ENCODE results near the gene TRNP1. TPM values are rescaled to one million over a fixed set of nuclear protein-coding genes. Genes with fewer than 3 reads are reported as not detected.
A peak's percentile ranks its signal among the peaks of the same experiment; 100 is the strongest.

The TRNP1 gene
- total and polyA plus RNA-seq, 2 experiments from 2014 or later: 19.1 to 327 TPM

- no peak overlapping the region for H3K4me3 ChIP-seq
- H3K9ac ChIP-seq: no peak overlapping the region
- WGBS, 2 experiments (ENCODE audit: low coverage in 1 of 2, low lambda C conversion rate in 2 of 2, missing lambda C conversion rate in 2 of 2): 72 to 81% methylated on average over 8 of the region's 8 CpGs
- H3K36me3 ChIP-seq (ENCODE audit: low read depth): peaks cover 9% of the 10 kb centered on the region
- no peaks in the 10 kb centered on the region for H3K9me2 ChIP-seq (ENCODE audit: insufficient read depth)
- in situ Hi-C loops (cut with MboI): no loop called here
- peaks cover 53% of the 10 kb centered on the region for H3K4me1 ChIP-seq (ENCODE audit: insufficient read depth)
- H3F3A ChIP-seq (ENCODE audit: insufficient read depth): peaks cover 84% of the 10 kb centered on the region
- H3K27ac ChIP-seq: peak overlapping the region; percentile 91
- peaks cover 20% of the 10 kb centered on the region for H3K79me2 ChIP-seq (ENCODE audit: insufficient read depth)
- DNase-seq: peak; percentile 48
- no peaks in the 10 kb centered on the region for H3K27me3 ChIP-seq (replicated peaks; ENCODE audit: insufficient read depth)
- no peaks in the 10 kb centered on the region for H3K9me3 ChIP-seq (ENCODE audit: low read depth)
- H2AFZ ChIP-seq: no peak overlapping the region
- H4K20me1 ChIP-seq (ENCODE audit: insufficient read depth): no peaks in the 10 kb centered on the region; the same call in 1 of the 2 replicates
- TF ChIP-seq EZH2phosphoT487 (IDR thresholded peaks at IDR 0.05; ENCODE audit: insufficient read depth, low read depth) (no peak), EZH2 (IDR thresholded peaks at IDR 0.05; ENCODE audit: insufficient read depth, poor library complexity, severe bottlenecking) (no peak)
- H3K4me2 ChIP-seq (ENCODE audit: unreplicated experiment): no peak overlapping the region
These were observed 7.4 kb downstream of the TRNP1 start for GRCh38 chr1:27000817-27001460.

DNA sequence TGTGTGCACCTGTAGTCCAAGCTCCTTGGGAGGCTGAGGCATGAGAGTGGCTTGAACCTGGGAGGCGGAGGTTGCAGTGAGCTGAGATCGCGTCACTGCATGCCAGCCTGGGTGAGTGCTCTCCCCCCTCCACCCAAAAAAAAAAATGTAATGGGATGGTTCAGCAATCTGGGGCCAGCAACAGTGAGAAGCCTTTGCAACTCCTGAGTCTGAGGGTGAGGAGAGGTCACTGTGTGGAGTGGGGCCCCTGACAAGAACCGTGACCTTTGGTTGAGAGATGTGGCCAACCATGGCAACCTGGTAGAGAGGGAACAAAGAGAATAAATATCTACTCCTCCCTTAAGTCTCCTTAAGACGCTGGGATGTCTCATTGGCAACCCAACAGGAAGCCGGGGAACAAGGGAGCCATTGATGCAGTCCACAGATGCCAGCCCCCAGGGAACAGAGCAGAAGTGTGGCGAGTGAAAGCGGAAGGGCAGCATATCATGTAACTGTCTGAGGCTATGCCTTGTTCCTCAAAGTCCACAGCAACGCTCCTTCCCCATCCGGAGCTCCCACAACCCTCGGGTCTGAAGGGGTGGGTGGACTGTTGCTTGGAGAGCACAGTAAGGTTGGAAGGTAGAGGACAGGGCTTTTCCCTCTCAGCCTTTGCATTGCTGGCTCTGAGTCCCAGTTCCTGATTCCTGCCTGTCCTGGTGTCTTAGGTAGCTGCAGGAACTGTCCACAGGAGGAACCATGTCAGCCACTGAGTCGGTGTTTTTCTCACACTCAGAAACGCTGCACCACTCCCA lies 8.3 kb downstream of the TRNP1 start:
- Histone ChIP-seq H3K79me2 (ENCODE audit: insufficient read depth) (peaks cover 11% of the 10 kb centered on the region), H3K4me2 (ENCODE audit: unreplicated experiment) (no peak overlapping the region), H3K9me2 (ENCODE audit: insufficient read depth) (no peaks in the 10 kb centered on the region), H3F3A (ENCODE audit: insufficient read depth) (peaks cover 76% of the 10 kb centered on the region), H3K4me3 (no peak overlapping the region), H3K36me3 (ENCODE audit: low read depth) (peaks cover 9% of the 10 kb centered on the region), H3K9me3 (ENCODE audit: low read depth) (no peaks in the 10 kb centered on the region), H4K20me1 (ENCODE audit: insufficient read depth) (no peaks in the 10 kb centered on the region), H3K9ac (no peak overlapping the region), H3K27ac (peak overlapping the region; percentile 91), H3K27me3 (replicated peaks; ENCODE audit: insufficient read depth) (no peaks in the 10 kb centered on the region), H2AFZ (no peak overlapping the region), H3K4me1 (ENCODE audit: insufficient read depth) (peaks cover 44% of the 10 kb centered on the region)
- TF ChIP-seq EZH2phosphoT487 (IDR thresholded peaks at IDR 0.05; ENCODE audit: insufficient read depth, low read depth) (no peak), EZH2 (IDR thresholded peaks at IDR 0.05; ENCODE audit: insufficient read depth, poor library complexity, severe bottlenecking) (no peak)
- WGBS, 2 experiments (ENCODE audit: low coverage in 1 of 2, low lambda C conversion rate in 2 of 2, missing lambda C conversion rate in 2 of 2): 69 to 70% methylated on average over 13 of the region's 13 CpGs
- in situ Hi-C loops (cut with MboI): no loop called here
- peak; percentile 69 for DNase-seq

DNA sequence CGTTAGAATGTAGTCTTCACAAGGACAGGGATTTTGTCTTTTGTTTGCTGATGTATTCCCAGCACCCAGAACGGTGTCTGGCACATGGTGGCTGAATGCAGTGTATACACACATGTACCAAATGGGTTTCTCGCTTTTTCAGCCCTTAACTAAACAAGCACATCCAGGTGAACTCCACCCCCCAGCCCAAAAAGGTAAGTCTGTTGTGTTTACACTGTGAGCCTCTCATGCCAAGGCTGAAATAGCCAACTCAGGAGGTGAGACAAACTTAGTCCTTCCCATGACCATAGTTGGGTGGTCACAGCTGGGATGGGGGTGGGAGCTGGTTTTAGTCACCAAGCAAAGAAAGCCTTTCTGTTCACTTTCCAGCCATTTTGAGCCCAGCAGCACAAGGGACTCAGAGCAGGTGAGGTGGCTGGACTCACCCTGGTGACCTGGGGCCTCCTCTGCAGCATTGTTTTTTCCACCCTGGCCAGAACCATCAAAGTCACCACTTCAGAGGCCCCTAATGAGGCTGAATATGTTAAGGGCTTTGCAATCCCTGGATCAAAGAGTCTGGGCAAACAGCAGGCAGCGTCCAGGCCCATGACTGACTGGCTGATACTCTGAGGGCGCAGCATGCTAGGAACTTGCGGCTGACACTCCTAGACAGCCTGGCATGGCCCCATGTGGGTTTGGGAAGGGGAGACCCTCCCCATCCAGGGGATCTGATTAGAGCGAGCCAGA lies 10.4 kb downstream of the TRNP1 start:
- H3K4me2 ChIP-seq (ENCODE audit: unreplicated experiment): no peak overlapping the region
- H3K9ac ChIP-seq: no peak overlapping the region
- H4K20me1 ChIP-seq (ENCODE audit: insufficient read depth): no peaks in the 10 kb centered on the region
- no peak overlapping the region for H2AFZ ChIP-seq
- H3K36me3 ChIP-seq (ENCODE audit: low read depth): peaks cover 9% of the 10 kb centered on the region
- no peaks in the 10 kb centered on the region for H3K9me3 ChIP-seq (ENCODE audit: low read depth)
- no peaks in the 10 kb centered on the region for H3K9me2 ChIP-seq (ENCODE audit: insufficient read depth)
- DNase-seq: no peak
- in situ Hi-C loops (cut with MboI): no loop called here
- H3K27me3 ChIP-seq (replicated peaks; ENCODE audit: insufficient read depth): no peaks in the 10 kb centered on the region
- TF ChIP-seq EZH2 (IDR thresholded peaks at IDR 0.05; ENCODE audit: insufficient read depth, poor library complexity, severe bottlenecking) (no peak), EZH2phosphoT487 (IDR thresholded peaks at IDR 0.05; ENCODE audit: insufficient read depth, low read depth) (no peak)
- H3K79me2 ChIP-seq (ENCODE audit: insufficient read depth): no peaks in the 10 kb centered on the region
- H3K4me3 ChIP-seq: no peak overlapping the region
- no peak overlapping the region for H3K27ac ChIP-seq
- H3K4me1 ChIP-seq (ENCODE audit: insufficient read depth): peaks cover 23% of the 10 kb centered on the region
- WGBS, 2 experiments (ENCODE audit: low coverage in 1 of 2, low lambda C conversion rate in 2 of 2, missing lambda C conversion rate in 2 of 2): 88 to 89% methylated on average over 7 of the region's 7 CpGs
- H3F3A ChIP-seq (ENCODE audit: insufficient read depth): peaks cover 72% of the 10 kb centered on the region

DNA sequence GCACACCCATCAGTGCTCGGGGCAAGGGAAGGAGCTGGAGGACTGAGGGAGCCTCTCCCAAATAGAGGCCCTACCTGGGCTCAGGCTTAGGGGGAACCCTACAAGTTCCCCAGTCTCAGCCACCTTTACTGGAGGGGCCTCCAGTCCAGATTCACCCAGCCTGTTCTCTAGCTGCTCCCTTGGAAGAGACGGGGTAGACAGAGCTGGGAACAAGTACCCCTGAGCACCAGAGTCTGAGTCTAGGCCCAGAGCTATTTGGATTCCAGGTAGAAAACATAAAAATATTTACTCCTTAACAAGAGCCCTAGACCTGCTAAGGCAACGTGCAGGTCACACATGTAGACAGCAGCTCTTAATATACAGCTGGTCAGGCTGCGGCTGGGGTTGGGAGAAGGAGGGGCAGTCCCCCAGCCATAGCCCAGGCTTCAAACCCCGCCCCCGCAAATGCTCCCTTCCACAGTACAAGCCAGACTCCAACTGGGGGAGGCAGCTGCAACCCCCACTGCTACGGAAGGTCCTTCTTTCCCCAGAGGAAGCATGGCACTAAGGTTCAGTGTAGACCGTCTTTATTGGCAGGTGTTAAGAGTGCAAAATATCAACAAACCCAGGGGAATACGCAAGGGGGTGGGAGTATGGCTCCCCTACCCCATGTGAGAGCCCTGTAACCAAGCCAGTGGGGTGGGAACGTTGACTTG lies 11.1 kb downstream of the TRNP1 start:
- in situ Hi-C loops (cut with MboI): no loop called here
- H3K4me1 ChIP-seq (ENCODE audit: insufficient read depth): peaks cover 20% of the 10 kb centered on the region
- H4K20me1 ChIP-seq (ENCODE audit: insufficient read depth): no peaks in the 10 kb centered on the region
- H2AFZ ChIP-seq: no peak overlapping the region
- peaks cover 9% of the 10 kb centered on the region for H3K36me3 ChIP-seq (ENCODE audit: low read depth)
- H3K9me3 ChIP-seq (ENCODE audit: low read depth): no peaks in the 10 kb centered on the region
- H3K9ac ChIP-seq: no peak overlapping the region
- H3K27ac ChIP-seq: no peak overlapping the region
- TF ChIP-seq EZH2 (IDR thresholded peaks at IDR 0.05; ENCODE audit: insufficient read depth, poor library complexity, severe bottlenecking): no peak
- TF ChIP-seq EZH2phosphoT487 (IDR thresholded peaks at IDR 0.05; ENCODE audit: insufficient read depth, low read depth): no peak
- H3K79me2 ChIP-seq (ENCODE audit: insufficient read depth): no peaks in the 10 kb centered on the region
- peaks cover 68% of the 10 kb centered on the region for H3F3A ChIP-seq (ENCODE audit: insufficient read depth)
- no peaks in the 10 kb centered on the region for H3K9me2 ChIP-seq (ENCODE audit: insufficient read depth)
- H3K27me3 ChIP-seq (replicated peaks; ENCODE audit: insufficient read depth): no peaks in the 10 kb centered on the region
- no peak for DNase-seq
- WGBS, 2 experiments (ENCODE audit: low coverage in 1 of 2, low lambda C conversion rate in 2 of 2, missing lambda C conversion rate in 2 of 2): 77 to 79% methylated on average over 10 of the region's 10 CpGs
- H3K4me3 ChIP-seq: no peak overlapping the region
- no peak overlapping the region for H3K4me2 ChIP-seq (ENCODE audit: unreplicated experiment)

All from GM23248 (cell line).